GM12892 (cell line): ENCODE data around the gene LRCH2.

Experiments used
- POLR2A ChIP-seq: IDR thresholded peaks from 2 replicates; pipeline ENCODE4 v1.6.1; 2011; ENCODE audit warnings: low read depth, low read length, control low read depth
- POLR2AphosphoS5 ChIP-seq: IDR thresholded peaks from 2 replicates; pipeline ENCODE4 v1.6.1; 2011; ENCODE audit warnings: low read depth, low read length, control low read depth
- TAF1 ChIP-seq: IDR thresholded peaks from 2 replicates; pipeline ENCODE4 v1.6.1; 2011; ENCODE audit warnings: low read depth, mild to moderate bottlenecking, control low read depth, low read length, borderline replicate concordance

- TF ChIP-seq POLR2AphosphoS5 (no peak), POLR2A (no peak), TAF1 (no peak)
These were observed 4.4 kb downstream of the LRCH2 start for GRCh38 chrX:115229337-115230003.
